SW 1271 (cell line): ENCODE results near the gene PAX5.
A peak's percentile ranks its signal among the peaks of the same experiment; 100 is the strongest.

ENCODE experiments used
- DNase-seq, 2 experiments: peaks; one replicate each; lab custom pipeline; 2025; lab: John Stamatoyannopoulos, UW

The PAX5 gene

DNA sequence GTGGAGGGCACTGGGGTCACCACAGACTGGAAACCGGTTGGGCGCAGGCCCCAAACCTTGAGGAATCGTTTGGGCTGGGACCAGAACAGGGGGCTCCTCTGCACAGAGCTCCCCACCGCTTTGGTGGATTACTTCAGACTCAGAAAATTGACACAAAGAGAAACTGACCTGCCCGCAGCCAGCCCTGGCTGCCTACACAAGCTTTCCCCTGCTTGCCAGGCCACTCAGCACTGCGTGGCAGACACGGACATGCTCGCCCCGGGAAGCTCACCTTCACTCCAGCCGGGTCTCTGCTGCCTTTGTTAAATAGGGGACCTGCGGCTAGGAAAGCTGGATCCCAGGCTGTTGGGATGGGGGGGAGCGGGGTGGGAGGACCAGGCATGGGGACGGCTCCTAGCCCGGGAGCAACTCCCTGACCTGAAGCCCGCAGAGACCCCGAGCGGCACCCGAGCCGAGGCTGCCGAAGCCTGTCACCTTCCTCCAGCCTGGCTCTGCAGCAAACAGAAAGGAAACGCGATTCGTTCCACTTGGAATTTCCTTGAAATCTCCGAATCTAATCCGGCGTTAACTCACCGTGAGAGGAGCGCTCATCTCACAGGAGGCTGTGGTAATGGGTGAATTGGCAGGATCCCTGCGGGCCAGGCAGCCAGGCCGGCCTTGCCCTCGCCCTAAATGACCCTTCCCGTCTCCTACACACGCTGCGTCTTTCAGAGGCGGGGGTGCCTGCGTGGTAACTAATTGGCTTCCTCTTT is 8.8 kb downstream of the PAX5 start:
- DNase-seq: no peak

DNA sequence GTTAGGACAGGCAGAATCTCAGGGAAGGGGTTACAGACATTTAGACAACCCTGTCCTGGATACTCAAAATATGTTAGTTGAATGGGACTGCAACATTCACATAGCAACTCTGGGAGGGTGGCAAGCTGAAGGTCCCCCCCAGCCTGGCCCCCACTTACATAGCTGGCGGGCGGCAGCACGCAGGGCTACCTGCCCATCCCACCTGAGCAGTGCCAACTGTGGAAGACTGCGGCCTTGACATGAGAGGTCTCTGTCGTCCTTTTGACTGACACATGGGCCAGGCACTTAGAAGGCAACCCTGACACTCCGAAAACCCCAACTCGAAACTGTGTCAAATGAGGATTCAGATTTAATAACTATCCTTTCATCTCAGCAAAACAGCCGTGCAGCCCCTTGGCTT is 16.5 kb downstream of the PAX5 start:
- no peak for DNase-seq

GRCh38 chr9:37011530-37011929 is 22.5 kb downstream of the PAX5 start:
- no peak for DNase-seq

DNA sequence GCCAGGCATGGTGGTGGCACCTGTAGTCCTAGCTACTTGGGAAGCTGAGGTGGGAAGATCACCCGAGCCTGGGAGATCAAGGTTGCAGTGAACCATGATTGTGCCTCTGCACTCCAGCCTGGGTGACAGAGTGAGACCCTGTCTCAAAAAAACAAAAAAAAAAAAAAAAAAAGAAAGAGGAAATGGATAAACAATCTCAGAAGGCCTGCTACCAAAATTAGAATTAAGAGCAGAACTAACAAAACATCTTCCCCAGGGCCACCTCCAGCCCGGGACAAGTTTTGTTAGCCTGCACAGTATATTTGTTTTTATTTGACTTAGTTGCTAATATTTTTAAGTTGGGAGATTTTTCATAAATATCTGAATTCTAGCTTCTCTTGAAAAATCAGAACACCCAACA is 23.1 kb downstream of the PAX5 start:
- no peak for DNase-seq

- DNase-seq: no peak
Observed at GRCh38 chr9:37010180-37010579, 23.9 kb downstream of the PAX5 start.

DNA sequence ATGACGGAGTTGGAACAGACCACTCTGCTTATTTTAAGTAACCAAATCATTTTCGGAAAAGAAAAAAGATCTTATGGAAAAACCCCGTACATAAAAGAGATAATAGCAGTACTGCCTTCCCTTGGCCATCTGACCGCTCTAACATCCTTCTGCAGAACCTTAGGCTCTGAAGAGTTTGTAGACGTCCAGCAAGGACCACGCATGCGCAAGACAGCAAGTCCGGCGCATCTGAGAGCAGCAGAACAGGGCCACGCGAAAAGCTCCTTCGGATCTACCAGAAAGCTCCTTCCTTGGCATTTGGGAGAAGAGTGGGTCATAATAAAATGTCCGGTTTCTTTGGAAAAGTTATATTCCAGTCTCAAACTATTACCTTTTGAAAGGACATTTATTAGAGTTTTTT is 26.8 kb downstream of the PAX5 start:
- DNase-seq: no peak

- no peak for DNase-seq
Observed at GRCh38 chr9:37005517-37006140, 28.4 kb downstream of the PAX5 start.

DNA sequence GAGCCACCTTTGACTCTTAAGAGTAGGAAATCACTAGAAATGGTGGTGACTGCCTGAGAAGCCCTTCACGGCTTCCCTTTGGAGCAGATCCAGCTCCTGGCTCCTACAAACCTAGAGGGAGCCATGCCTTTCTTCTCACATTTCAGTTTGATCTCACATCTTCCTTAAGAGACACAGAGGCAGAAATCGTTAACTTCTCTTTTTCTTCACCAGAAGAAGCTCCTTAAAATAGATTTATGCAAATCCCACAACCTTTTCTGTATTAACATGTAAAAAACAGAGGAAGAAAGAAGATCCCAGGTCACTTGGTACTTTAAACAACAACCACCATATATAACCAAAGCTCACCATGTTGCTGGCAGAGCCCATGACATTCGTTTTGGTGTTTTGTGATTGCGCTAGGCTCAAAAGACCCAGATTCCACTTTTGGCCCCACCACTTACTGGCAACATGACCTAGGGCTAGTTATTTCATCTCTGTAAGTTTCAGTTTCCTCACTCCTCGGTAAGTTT is 29.6 kb downstream of the PAX5 start:
- no peak for DNase-seq

GRCh38 chr9:37002413-37003217 is 31.5 kb downstream of the PAX5 start:
- DNase-seq: no peak

- no peak for DNase-seq
Observed at GRCh38 chr9:37002036-37002412, 32.0 kb downstream of the PAX5 start.

- DNase-seq: no peak
Observed at GRCh38 chr9:37001459-37001858, 32.6 kb downstream of the PAX5 start.

GRCh38 chr9:36999728-37000333 is 34.2 kb downstream of the PAX5 start:
- no peak for DNase-seq

DNA sequence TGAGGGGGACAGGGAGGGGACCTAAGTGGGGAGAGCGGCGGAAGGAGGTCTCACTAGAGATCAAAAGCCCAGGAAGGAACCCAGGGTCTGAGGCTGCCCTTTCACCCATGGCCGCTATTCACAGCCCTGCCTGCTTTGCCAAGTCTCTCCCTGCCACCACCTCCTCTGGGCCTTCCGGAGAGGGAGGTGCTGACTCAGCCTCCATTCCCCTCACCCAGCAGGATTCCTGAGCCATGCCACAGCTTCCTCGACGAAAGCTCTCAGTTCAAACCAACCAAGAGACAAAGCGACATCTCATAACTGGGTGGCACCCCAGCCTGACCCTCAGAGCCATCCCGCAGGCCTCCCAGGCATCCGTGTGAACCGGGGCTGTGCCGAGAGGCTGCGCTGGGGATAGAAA is 36.7 kb downstream of the PAX5 start:
- DNase-seq: no peak

GRCh38 chr9:36996706-36997086 is 37.4 kb downstream of the PAX5 start:
- DNase-seq: no peak

- DNase-seq: peak in 1 of 2 experiments; percentile 14
Observed at GRCh38 chr9:36995927-36996705, 38.0 kb downstream of the PAX5 start.

- DNase-seq: no peak
Observed at GRCh38 chr9:36993933-36994764, 39.9 kb downstream of the PAX5 start.

GRCh38 chr9:36992501-36993316 is 41.4 kb downstream of the PAX5 start:
- DNase-seq: no peak

DNA sequence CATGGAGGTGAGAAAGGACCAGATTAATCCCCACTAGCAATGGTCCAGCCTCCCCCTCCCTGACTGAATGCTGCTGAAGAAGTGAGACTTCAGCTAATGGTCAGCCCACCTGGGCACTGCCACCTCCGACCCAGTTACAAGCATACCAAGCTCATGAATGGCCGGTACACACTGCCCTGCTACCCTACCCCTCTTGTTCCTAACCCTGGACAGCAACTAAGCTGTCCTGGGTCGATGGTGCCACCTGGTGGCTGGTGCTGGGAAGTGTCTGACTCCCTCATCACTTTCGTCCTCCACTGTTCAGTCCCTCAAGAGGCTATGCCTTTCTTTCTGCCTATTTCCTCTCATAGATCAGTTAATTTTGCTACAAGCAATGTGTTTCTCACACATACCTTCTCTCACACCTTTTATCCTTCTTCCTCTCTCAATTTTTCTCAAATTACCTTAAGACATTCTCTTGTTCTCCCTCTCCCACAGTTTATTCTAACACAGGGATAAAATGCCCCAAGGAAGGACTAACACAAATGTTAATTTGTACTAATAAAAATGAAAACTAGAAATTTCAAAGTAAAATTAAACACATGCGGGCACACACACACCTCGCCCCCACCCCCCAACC is 42.4 kb downstream of the PAX5 start:
- peak in 1 of 2 experiments; percentile 8 for DNase-seq

GRCh38 chr9:36988848-36989247 is 45.2 kb downstream of the PAX5 start:
- DNase-seq: no peak
